ENCODE results near the gene EPS8L2. TPM values are rescaled to one million over a fixed set of nuclear protein-coding genes. Genes with fewer than 3 reads are reported as not detected.

Gene EPS8L2
- total RNA-seq, 1 donor from 2014 or later, result 2.6 TPM

- no peak overlapping the region for H3K27ac Mint-ChIP-seq (ENCODE audit: unreplicated experiment)
- TF ChIP-seq, protein P1, sequence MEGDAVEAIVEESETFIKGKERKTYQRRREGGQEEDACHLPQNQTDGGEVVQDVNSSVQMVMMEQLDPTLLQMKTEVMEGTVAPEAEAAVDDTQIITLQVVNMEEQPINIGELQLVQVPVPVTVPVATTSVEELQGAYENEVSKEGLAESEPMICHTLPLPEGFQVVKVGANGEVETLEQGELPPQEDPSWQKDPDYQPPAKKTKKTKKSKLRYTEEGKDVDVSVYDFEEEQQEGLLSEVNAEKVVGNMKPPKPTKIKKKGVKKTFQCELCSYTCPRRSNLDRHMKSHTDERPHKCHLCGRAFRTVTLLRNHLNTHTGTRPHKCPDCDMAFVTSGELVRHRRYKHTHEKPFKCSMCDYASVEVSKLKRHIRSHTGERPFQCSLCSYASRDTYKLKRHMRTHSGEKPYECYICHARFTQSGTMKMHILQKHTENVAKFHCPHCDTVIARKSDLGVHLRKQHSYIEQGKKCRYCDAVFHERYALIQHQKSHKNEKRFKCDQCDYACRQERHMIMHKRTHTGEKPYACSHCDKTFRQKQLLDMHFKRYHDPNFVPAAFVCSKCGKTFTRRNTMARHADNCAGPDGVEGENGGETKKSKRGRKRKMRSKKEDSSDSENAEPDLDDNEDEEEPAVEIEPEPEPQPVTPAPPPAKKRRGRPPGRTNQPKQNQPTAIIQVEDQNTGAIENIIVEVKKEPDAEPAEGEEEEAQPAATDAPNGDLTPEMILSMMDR (conservative IDR thresholded peaks at IDR 0.05), result no peak
- no peaks in the 10 kb centered on the region for H3K27me3 Mint-ChIP-seq (ENCODE audit: low read depth)
- peak overlapping the region; percentile 78 for H3K4me3 Mint-ChIP-seq
- DNase-seq (ENCODE audit: low read depth, low spot score), result no peak
- no peaks in the 10 kb centered on the region for H3K36me3 Mint-ChIP-seq (ENCODE audit: low read depth)
- H3K4me1 Mint-ChIP-seq, result peaks cover 32% of the 10 kb centered on the region
- no peaks in the 10 kb centered on the region for H3K9me3 Mint-ChIP-seq
Observed at GRCh38 chr11:696955-697491, 9.0 kb upstream of the EPS8L2 start.

DNA sequence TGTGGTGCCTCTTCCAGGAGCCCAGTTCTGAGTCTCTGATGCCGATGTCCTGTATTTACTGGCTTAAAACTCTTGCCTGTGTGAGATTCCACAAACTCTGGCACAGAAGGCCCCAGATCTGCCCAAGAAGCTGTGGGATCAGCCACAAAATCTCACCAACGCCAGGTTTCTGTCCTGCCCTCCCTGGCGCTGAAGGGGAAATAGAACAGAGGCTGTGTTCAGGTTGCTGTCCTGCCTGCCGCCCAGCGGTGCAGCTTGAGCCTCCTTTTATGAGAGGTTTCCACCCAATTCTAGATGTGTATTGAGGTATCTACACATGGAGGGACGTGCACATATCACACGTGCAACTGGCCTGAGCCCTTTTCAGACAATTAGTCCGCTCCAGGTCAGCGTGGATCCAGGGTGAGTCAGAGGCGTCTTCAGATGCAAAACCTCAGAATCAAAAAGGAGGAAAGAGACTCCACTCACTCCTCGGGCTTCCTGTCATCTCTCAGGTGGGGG lies 8.2 kb upstream of the EPS8L2 start:
- no peak overlapping the region for H3K27ac Mint-ChIP-seq (ENCODE audit: unreplicated experiment)
- H3K9me3 Mint-ChIP-seq, result no peaks in the 10 kb centered on the region
- H3K4me1 Mint-ChIP-seq, result peaks cover 28% of the 10 kb centered on the region
- peak overlapping the region; percentile 78 for H3K4me3 Mint-ChIP-seq
- TF ChIP-seq, protein P1 (conservative IDR thresholded peaks at IDR 0.05), result no peak
- DNase-seq (ENCODE audit: low read depth, low spot score), result no peak
- no peaks in the 10 kb centered on the region for H3K36me3 Mint-ChIP-seq (ENCODE audit: low read depth)
- H3K27me3 Mint-ChIP-seq (ENCODE audit: low read depth), result no peaks in the 10 kb centered on the region

GRCh38 chr11:698493-699115 lies 7.4 kb upstream of the EPS8L2 start:
- TF ChIP-seq, protein P1 (conservative IDR thresholded peaks at IDR 0.05), result no peak
- Mint-ChIP-seq H3K36me3 (ENCODE audit: low read depth) (no peaks in the 10 kb centered on the region), H3K27me3 (ENCODE audit: low read depth) (no peaks in the 10 kb centered on the region), H3K4me3 (peak overlapping the region; percentile 78), H3K9me3 (no peaks in the 10 kb centered on the region), H3K4me1 (peaks cover 20% of the 10 kb centered on the region), H3K27ac (ENCODE audit: unreplicated experiment) (no peak overlapping the region)
- no peak for DNase-seq (ENCODE audit: low read depth, low spot score)

GRCh38 chr11:699116-699508 lies 6.9 kb upstream of the EPS8L2 start:
- Mint-ChIP-seq H3K27ac (ENCODE audit: unreplicated experiment) (no peak overlapping the region), H3K4me3 (peak overlapping the region; percentile 59)
- TF ChIP-seq, protein P1 (conservative IDR thresholded peaks at IDR 0.05), result no peak

GRCh38 chr11:699753-700152 lies 6.3 kb upstream of the EPS8L2 start:
- Mint-ChIP-seq H3K36me3 (ENCODE audit: low read depth) (no peaks in the 10 kb centered on the region), H3K4me1 (peaks cover 18% of the 10 kb centered on the region), H3K4me3 (peak overlapping the region; percentile 44), H3K27ac (ENCODE audit: unreplicated experiment) (no peak overlapping the region), H3K9me3 (no peaks in the 10 kb centered on the region), H3K27me3 (ENCODE audit: low read depth) (peaks cover 6% of the 10 kb centered on the region)
- no peak for DNase-seq (ENCODE audit: low read depth, low spot score)
- TF ChIP-seq, protein P1 (conservative IDR thresholded peaks at IDR 0.05), result no peak

More at GRCh38 chr11:699116-699508, 6.9 kb upstream of the EPS8L2 start:
- no peaks in the 10 kb centered on the region for H3K9me3 Mint-ChIP-seq
- DNase-seq (ENCODE audit: low read depth, low spot score), result no peak
- peaks cover 18% of the 10 kb centered on the region for H3K4me1 Mint-ChIP-seq
- H3K36me3 Mint-ChIP-seq (ENCODE audit: low read depth), result no peaks in the 10 kb centered on the region
- peaks cover 2% of the 10 kb centered on the region for H3K27me3 Mint-ChIP-seq (ENCODE audit: low read depth)
